ENCODE measurements around the gene CYB561A3. TPM values are rescaled to one million over a fixed set of nuclear protein-coding genes. Genes with fewer than 3 reads are reported as not detected.
A peak's percentile ranks its signal among the peaks of the same experiment; 100 is the strongest.

Gene CYB561A3
- total and polyA plus RNA-seq, 2 of the 13 experiments (the other 11 are each of a cell fraction or from before 2014, with no cell fraction given) = 11.4 to 14.9 TPM

GRCh38 chr11:61334434-61335354 lies 27.0 kb downstream of the CYB561A3 start (continued):
- TF ChIP-seq ZBTB40 (IDR thresholded peaks at IDR 0.05) (no peak), ZBTB40 (CRISPR knock-in tag; IDR thresholded peaks at IDR 0.05) (peak; percentile 59; the same call in 1 of the 2 replicates), JUNB (CRISPR knock-in tag; IDR thresholded peaks at IDR 0.05; ENCODE audit: borderline replicate concordance) (no peak), SIN3B (IDR thresholded peaks at IDR 0.05; ENCODE audit: low read length) (no peak), MED13 (CRISPR knock-in tag; IDR thresholded peaks at IDR 0.05) (no peak), ZNF709 (CRISPR knock-in tag; IDR thresholded peaks at IDR 0.05) (no peak; the same call in 1 of the 2 replicates), ZFP62 (CRISPR knock-in tag; IDR thresholded peaks at IDR 0.05) (no peak), ZNF414 (CRISPR knock-in tag; IDR thresholded peaks at IDR 0.05) (peak; percentile 73), ZNF572 (CRISPR knock-in tag; IDR thresholded peaks at IDR 0.05) (no peak), ZNF510 (CRISPR knock-in tag; IDR thresholded peaks at IDR 0.05; ENCODE audit: low read depth) (0 out of 2 replicates have a peak, but pooled peaks have one; percentile 62), SOX5 (CRISPR knock-in tag; IDR thresholded peaks at IDR 0.05; ENCODE audit: borderline replicate concordance) (no peak), MAFF (IDR thresholded peaks at IDR 0.05; ENCODE audit: low read depth, low read length) (no peak), ZNF549 (CRISPR knock-in tag; IDR thresholded peaks at IDR 0.05) (no peak), JUND (CRISPR knock-in tag; IDR thresholded peaks at IDR 0.05) (no peak; the same call in 1 of the 2 replicates)
- TF ChIP-seq, protein P1, sequence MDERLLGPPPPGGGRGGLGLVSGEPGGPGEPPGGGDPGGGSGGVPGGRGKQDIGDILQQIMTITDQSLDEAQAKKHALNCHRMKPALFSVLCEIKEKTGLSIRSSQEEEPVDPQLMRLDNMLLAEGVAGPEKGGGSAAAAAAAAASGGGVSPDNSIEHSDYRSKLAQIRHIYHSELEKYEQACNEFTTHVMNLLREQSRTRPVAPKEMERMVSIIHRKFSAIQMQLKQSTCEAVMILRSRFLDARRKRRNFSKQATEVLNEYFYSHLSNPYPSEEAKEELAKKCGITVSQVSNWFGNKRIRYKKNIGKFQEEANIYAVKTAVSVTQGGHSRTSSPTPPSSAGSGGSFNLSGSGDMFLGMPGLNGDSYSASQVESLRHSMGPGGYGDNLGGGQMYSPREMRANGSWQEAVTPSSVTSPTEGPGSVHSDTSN (CRISPR knock-in tag; IDR thresholded peaks at IDR 0.05) = no peak

Measured in HepG2 (cell line).